ENCODE data around the gene REPS2. TPM values are rescaled to one million over a fixed set of nuclear protein-coding genes. Genes with fewer than 3 reads are reported as not detected.

Gene REPS2
- total RNA-seq, 1 experiment from 2014 or later: 3.7 TPM

- H3T11ph ChIP-seq (ENCODE audit: low read length): no peak overlapping the region
- no peak overlapping the region for H3K56ac ChIP-seq (ENCODE audit: insufficient read length, low read depth, low read length)
- peaks cover 3 to 5% of the 10 kb centered on the region in 2 experiments; a peak in 1 of 5 replicates for H3K9me3 Mint-ChIP-seq
- H3K27ac Mint-ChIP-seq: no peak overlapping the region
- no peaks in the 10 kb centered on the region for H4K20me1 ChIP-seq (ENCODE audit: control insufficient read depth, insufficient read depth, insufficient read length)
- peaks cover 3% of the 10 kb centered on the region; the same call in 1 of the 2 replicates for H3K4me1 ChIP-seq (ENCODE audit: insufficient read depth, low read length)
- H3K4me2 ChIP-seq (ENCODE audit: insufficient read depth, insufficient read length, low read length): no peak overlapping the region
- H3K14ac ChIP-seq (ENCODE audit: insufficient read depth, low read length): no peak overlapping the region
- no peak overlapping the region for H2BK120ac ChIP-seq (ENCODE audit: low read depth, low read length, poor library complexity, severe bottlenecking)
- H3K18ac ChIP-seq (ENCODE audit: insufficient read length, low read depth, low read length): no peak overlapping the region
- no peak overlapping the region for H2AFZ ChIP-seq (ENCODE audit: low read length)
- no peaks in the 10 kb centered on the region for H3K79me1 ChIP-seq (ENCODE audit: insufficient read depth, low read depth, low read length, poor library complexity, severe bottlenecking)
- H3K79me2 ChIP-seq (ENCODE audit: insufficient read depth, low read length): no peaks in the 10 kb centered on the region
- no peak overlapping the region for H4K8ac ChIP-seq (replicated peaks; ENCODE audit: insufficient read length, low read depth, low read length)
- no peak overlapping the region for H2BK5ac ChIP-seq (ENCODE audit: insufficient read length, low read length)
- no peak overlapping the region for H3K27ac ChIP-seq (ENCODE audit: insufficient read length, low read depth, low read length)
- no peak overlapping the region for H2AK5ac ChIP-seq (ENCODE audit: insufficient read length, low read length)
- H3K9ac ChIP-seq (ENCODE audit: extremely low read depth, insufficient read length, low read length): no peak overlapping the region
- H3K4ac ChIP-seq (ENCODE audit: low read depth, low read length): no peak overlapping the region
- H3K9me3 ChIP-seq (ENCODE audit: control insufficient read depth, low read depth, low read length): no peaks in the 10 kb centered on the region
- H2BK15ac ChIP-seq (ENCODE audit: low read depth, low read length): no peak overlapping the region
- H3K27me3 ChIP-seq (ENCODE audit: insufficient read depth, low read length): no peaks in the 10 kb centered on the region
- no peak overlapping the region for H4K5ac ChIP-seq (ENCODE audit: insufficient read length, low read depth, low read length)
- no peak overlapping the region for H4K91ac ChIP-seq (ENCODE audit: insufficient read length, low read depth, low read length)
- no peaks in the 10 kb centered on the region for H3K27me3 Mint-ChIP-seq (ENCODE audit: low read depth)
- H3K4me1 Mint-ChIP-seq: peaks cover 10 to 17% of the 10 kb centered on the region in 2 experiments
- TF ChIP-seq, protein P1, sequence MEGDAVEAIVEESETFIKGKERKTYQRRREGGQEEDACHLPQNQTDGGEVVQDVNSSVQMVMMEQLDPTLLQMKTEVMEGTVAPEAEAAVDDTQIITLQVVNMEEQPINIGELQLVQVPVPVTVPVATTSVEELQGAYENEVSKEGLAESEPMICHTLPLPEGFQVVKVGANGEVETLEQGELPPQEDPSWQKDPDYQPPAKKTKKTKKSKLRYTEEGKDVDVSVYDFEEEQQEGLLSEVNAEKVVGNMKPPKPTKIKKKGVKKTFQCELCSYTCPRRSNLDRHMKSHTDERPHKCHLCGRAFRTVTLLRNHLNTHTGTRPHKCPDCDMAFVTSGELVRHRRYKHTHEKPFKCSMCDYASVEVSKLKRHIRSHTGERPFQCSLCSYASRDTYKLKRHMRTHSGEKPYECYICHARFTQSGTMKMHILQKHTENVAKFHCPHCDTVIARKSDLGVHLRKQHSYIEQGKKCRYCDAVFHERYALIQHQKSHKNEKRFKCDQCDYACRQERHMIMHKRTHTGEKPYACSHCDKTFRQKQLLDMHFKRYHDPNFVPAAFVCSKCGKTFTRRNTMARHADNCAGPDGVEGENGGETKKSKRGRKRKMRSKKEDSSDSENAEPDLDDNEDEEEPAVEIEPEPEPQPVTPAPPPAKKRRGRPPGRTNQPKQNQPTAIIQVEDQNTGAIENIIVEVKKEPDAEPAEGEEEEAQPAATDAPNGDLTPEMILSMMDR (conservative IDR thresholded peaks at IDR 0.05): no peak
- no peak overlapping the region for H2BK12ac ChIP-seq (ENCODE audit: insufficient read length, low read depth, low read length)
- H3K4me3 Mint-ChIP-seq: no peak overlapping the region
- no peaks in the 10 kb centered on the region for H3K23me2 ChIP-seq (ENCODE audit: insufficient read length, low read depth, low read length, poor library complexity, severe bottlenecking)
- DNase-seq: no peak
- H2BK20ac ChIP-seq (ENCODE audit: low read depth, low read length, poor library complexity, severe bottlenecking): no peak overlapping the region
- H3K23ac ChIP-seq (ENCODE audit: insufficient read length, low read depth, low read length): no peak overlapping the region
- peaks cover 0 to 1% (median 0%) of the 10 kb centered on the region in 3 experiments; a peak in 1 of 7 replicates for H3K36me3 Mint-ChIP-seq (ENCODE audit: insufficient read depth in 1 of 3, low read depth in 3 of 3)
Observed at GRCh38 chrX:16920075-16920474, 26.4 kb upstream of the REPS2 start.
